Stimulated activated naive CD8-positive, alpha-beta T cell treated with anti-CD3 and anti-CD28 coated beads, Interleukin-15, amount 100 ng/mL, for 72 hours (primary cell): ENCODE results near the gene FERMT2.

Experiments
- ATAC-seq: fragments of 150-1000 bp; cut with Tn5 transposase; 2 replicates; pipeline ENCODE4 v1.10.0; 2021; ENCODE audit warnings: mild to moderate bottlenecking, moderate library complexity
- DNase-seq, 2 donors: peaks; one replicate each; pipeline ENCODE4 v3.0.0; 2021 to 2022
- H3K27ac Mint-ChIP-seq, 2 donors: one replicate each; pipeline ENCODE4 v1.8.0; 2022; ENCODE audit warnings: mild to moderate bottlenecking in 2 of 2, mixed read lengths in 2 of 2, moderate library complexity in 2 of 2
- H3K27me3 Mint-ChIP-seq: one replicate; pipeline ENCODE4 v1.8.0; 2022; ENCODE audit warnings: mixed read lengths
- H3K4me1 Mint-ChIP-seq: one replicate; pipeline ENCODE4 v1.8.0; 2022; ENCODE audit warnings: mild to moderate bottlenecking, mixed read lengths
- H3K4me3 Mint-ChIP-seq, 2 donors: one replicate each; pipeline ENCODE4 v1.8.0; 2022; ENCODE audit warnings: mild to moderate bottlenecking in 2 of 2, mixed read lengths in 2 of 2, moderate library complexity in 1 of 2
- H3K9me3 Mint-ChIP-seq, 2 donors: one replicate each; pipeline ENCODE4 v1.8.0; 2022; ENCODE audit warnings: mixed read lengths in 2 of 2

FERMT2 gene

GRCh38 chr14:52888839-52889838 is 61.7 kb downstream of the FERMT2 start:
- Mint-ChIP-seq H3K27ac (no peak overlapping the region), H3K27me3 (no peaks in the 10 kb centered on the region), H3K4me1 (no peaks in the 10 kb centered on the region), H3K9me3 (no peaks in the 10 kb centered on the region), H3K4me3 (no peak overlapping the region)
- ATAC-seq: no peak
- no peak for DNase-seq

GRCh38 chr14:52888159-52888558 is 62.7 kb downstream of the FERMT2 start:
- Mint-ChIP-seq H3K27me3 (no peaks in the 10 kb centered on the region), H3K4me3 (no peak overlapping the region), H3K9me3 (no peaks in the 10 kb centered on the region), H3K4me1 (no peaks in the 10 kb centered on the region), H3K27ac (no peak overlapping the region)
- no peak for DNase-seq
- ATAC-seq: no peak

GRCh38 chr14:52885230-52885629 is 65.6 kb downstream of the FERMT2 start:
- Mint-ChIP-seq H3K9me3 (no peaks in the 10 kb centered on the region), H3K4me1 (no peaks in the 10 kb centered on the region), H3K27me3 (no peaks in the 10 kb centered on the region), H3K27ac (no peak overlapping the region), H3K4me3 (no peak overlapping the region)
- no peak for DNase-seq
- no peak for ATAC-seq

- DNase-seq (no peak), ATAC-seq (no peak)
- Mint-ChIP-seq H3K9me3 (no peaks in the 10 kb centered on the region), H3K27ac (no peak overlapping the region), H3K4me3 (no peak overlapping the region), H3K27me3 (no peaks in the 10 kb centered on the region), H3K4me1 (no peaks in the 10 kb centered on the region)
These were observed 67.2 kb downstream of the FERMT2 start for GRCh38 chr14:52883658-52884057.

GRCh38 chr14:52882824-52883223 is 68.0 kb downstream of the FERMT2 start:
- no peaks in the 10 kb centered on the region for H3K27me3 Mint-ChIP-seq
- H3K27ac Mint-ChIP-seq: peak overlapping the region in 1 of 2 donors; percentile 31
- H3K9me3 Mint-ChIP-seq: no peaks in the 10 kb centered on the region
- no peak for ATAC-seq
- no peak for DNase-seq
- no peak overlapping the region for H3K4me3 Mint-ChIP-seq
- no peaks in the 10 kb centered on the region for H3K4me1 Mint-ChIP-seq

- Mint-ChIP-seq H3K9me3 (no peaks in the 10 kb centered on the region), H3K4me3 (no peak overlapping the region), H3K4me1 (no peaks in the 10 kb centered on the region)
These were observed 70.9 kb downstream of the FERMT2 start for GRCh38 chr14:52879958-52880357.

GRCh38 chr14:52878946-52879345 is 71.9 kb downstream of the FERMT2 start:
- H3K27me3 Mint-ChIP-seq: no peaks in the 10 kb centered on the region
- DNase-seq: no peak
- no peaks in the 10 kb centered on the region for H3K9me3 Mint-ChIP-seq
- ATAC-seq: no peak
- H3K4me1 Mint-ChIP-seq: no peaks in the 10 kb centered on the region
- H3K27ac Mint-ChIP-seq: no peak overlapping the region
- H3K4me3 Mint-ChIP-seq: no peak overlapping the region

More at GRCh38 chr14:52879958-52880357, 70.9 kb downstream of the FERMT2 start:
- no peak for DNase-seq
- no peaks in the 10 kb centered on the region for H3K27me3 Mint-ChIP-seq
- H3K27ac Mint-ChIP-seq: no peak overlapping the region
- no peak for ATAC-seq

GRCh38 chr14:52878469-52878868 is 72.4 kb downstream of the FERMT2 start:
- Mint-ChIP-seq H3K27ac (no peak overlapping the region), H3K9me3 (no peaks in the 10 kb centered on the region), H3K27me3 (no peaks in the 10 kb centered on the region), H3K4me3 (no peak overlapping the region), H3K4me1 (no peaks in the 10 kb centered on the region)
- DNase-seq: no peak
- ATAC-seq: no peak

- ATAC-seq: no peak
- DNase-seq: no peak
- H3K27ac Mint-ChIP-seq: no peak overlapping the region
- no peaks in the 10 kb centered on the region for H3K4me1 Mint-ChIP-seq
- H3K4me3 Mint-ChIP-seq: no peak overlapping the region
- H3K27me3 Mint-ChIP-seq: no peaks in the 10 kb centered on the region
- no peaks in the 10 kb centered on the region for H3K9me3 Mint-ChIP-seq
These were observed 73.2 kb downstream of the FERMT2 start for GRCh38 chr14:52877628-52878027.

- no peak overlapping the region for H3K27ac Mint-ChIP-seq
- no peak for ATAC-seq
- DNase-seq: no peak
- H3K4me1 Mint-ChIP-seq: no peaks in the 10 kb centered on the region
- no peaks in the 10 kb centered on the region for H3K27me3 Mint-ChIP-seq
- H3K4me3 Mint-ChIP-seq: no peak overlapping the region
- H3K9me3 Mint-ChIP-seq: no peaks in the 10 kb centered on the region
These were observed 74.0 kb downstream of the FERMT2 start for GRCh38 chr14:52876806-52877205.

- no peaks in the 10 kb centered on the region for H3K27me3 Mint-ChIP-seq
- H3K9me3 Mint-ChIP-seq: no peaks in the 10 kb centered on the region
- no peak overlapping the region for H3K27ac Mint-ChIP-seq
- no peak for DNase-seq
- ATAC-seq: no peak
- no peak overlapping the region for H3K4me3 Mint-ChIP-seq
- H3K4me1 Mint-ChIP-seq: no peaks in the 10 kb centered on the region
These were observed 74.5 kb downstream of the FERMT2 start for GRCh38 chr14:52876311-52876710.

GRCh38 chr14:52875707-52876106 is 75.1 kb downstream of the FERMT2 start:
- no peak for ATAC-seq
- H3K27me3 Mint-ChIP-seq: no peaks in the 10 kb centered on the region

GRCh38 chr14:52874389-52874788 is 76.5 kb downstream of the FERMT2 start:
- H3K27ac Mint-ChIP-seq: peak overlapping the region in 1 of 2 donors; percentile 46
- no peaks in the 10 kb centered on the region for H3K27me3 Mint-ChIP-seq
- DNase-seq (no peak), ATAC-seq (no peak)
- H3K4me1 Mint-ChIP-seq: no peaks in the 10 kb centered on the region
- H3K9me3 Mint-ChIP-seq: no peaks in the 10 kb centered on the region
- no peak overlapping the region for H3K4me3 Mint-ChIP-seq

More at GRCh38 chr14:52875707-52876106, 75.1 kb downstream of the FERMT2 start:
- Mint-ChIP-seq H3K9me3 (no peaks in the 10 kb centered on the region), H3K4me1 (no peaks in the 10 kb centered on the region), H3K4me3 (no peak overlapping the region), H3K27ac (no peak overlapping the region)
- DNase-seq: no peak

GRCh38 chr14:52873694-52874093 is 77.2 kb downstream of the FERMT2 start:
- peak overlapping the region in 1 of 2 donors; percentile 54 for H3K27ac Mint-ChIP-seq
- H3K9me3 Mint-ChIP-seq: no peaks in the 10 kb centered on the region
- ATAC-seq: no peak
- no peak overlapping the region for H3K4me3 Mint-ChIP-seq
- no peaks in the 10 kb centered on the region for H3K4me1 Mint-ChIP-seq
- no peaks in the 10 kb centered on the region for H3K27me3 Mint-ChIP-seq
- no peak for DNase-seq

GRCh38 chr14:52873065-52873464 is 77.8 kb downstream of the FERMT2 start:
- H3K4me1 Mint-ChIP-seq: no peaks in the 10 kb centered on the region
- no peak overlapping the region for H3K4me3 Mint-ChIP-seq
- no peaks in the 10 kb centered on the region for H3K9me3 Mint-ChIP-seq
- no peak for DNase-seq
- no peak for ATAC-seq
- no peaks in the 10 kb centered on the region for H3K27me3 Mint-ChIP-seq
- H3K27ac Mint-ChIP-seq: no peak overlapping the region

GRCh38 chr14:52871606-52872005 is 79.2 kb downstream of the FERMT2 start:
- no peak for DNase-seq
- no peaks in the 10 kb centered on the region for H3K9me3 Mint-ChIP-seq
- no peak overlapping the region for H3K27ac Mint-ChIP-seq
- no peaks in the 10 kb centered on the region for H3K27me3 Mint-ChIP-seq
- H3K4me3 Mint-ChIP-seq: no peak overlapping the region
- no peak for ATAC-seq
- H3K4me1 Mint-ChIP-seq: no peaks in the 10 kb centered on the region
